ENCODE data around the gene CREG1.
"Not testable (repeated sequence)": the region's sequence is repeated elsewhere in the genome, so short reads cannot be mapped to it uniquely, and the experiment has no call there.

Gene CREG1

DNA sequence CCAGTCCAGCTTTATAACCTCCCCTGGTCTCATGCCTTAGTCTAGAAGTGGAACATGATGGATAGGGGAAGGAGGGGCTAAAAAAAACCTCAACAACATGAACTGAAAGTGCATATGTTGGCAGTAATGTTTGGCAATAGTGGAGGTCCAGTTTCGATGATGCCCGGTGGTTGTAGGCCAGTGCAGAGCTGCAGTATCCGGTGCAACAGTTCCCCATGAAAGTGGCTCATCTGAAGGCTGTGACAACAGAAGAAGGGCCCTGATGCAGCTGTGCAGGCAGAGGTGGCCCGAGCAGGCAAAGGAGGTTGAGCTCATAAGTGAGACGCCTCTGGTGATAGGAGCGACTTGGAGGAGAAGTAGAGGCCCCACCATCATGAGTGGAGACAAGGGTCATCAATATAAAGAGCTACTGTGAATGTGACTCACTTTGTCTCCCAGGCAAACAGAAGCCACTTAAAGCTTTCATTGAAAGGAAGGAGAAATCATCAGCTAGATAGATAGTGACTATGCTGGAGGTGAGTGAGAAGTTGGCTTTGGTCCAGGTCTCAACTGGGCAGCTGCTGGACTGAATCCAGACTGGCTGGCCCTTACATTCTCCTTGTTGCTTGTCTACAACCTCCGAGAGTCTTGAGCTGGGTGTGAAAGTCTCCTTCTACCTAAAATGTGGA lies 10.2 kb upstream of the CREG1 start:
- DNase-seq = peak; percentile 22 to 59

GRCh38 chr1:167562702-167563101 lies 9.1 kb upstream of the CREG1 start:
- no peak for DNase-seq

GRCh38 chr1:167561753-167562152 lies 8.2 kb upstream of the CREG1 start:
- no peak for DNase-seq

DNA sequence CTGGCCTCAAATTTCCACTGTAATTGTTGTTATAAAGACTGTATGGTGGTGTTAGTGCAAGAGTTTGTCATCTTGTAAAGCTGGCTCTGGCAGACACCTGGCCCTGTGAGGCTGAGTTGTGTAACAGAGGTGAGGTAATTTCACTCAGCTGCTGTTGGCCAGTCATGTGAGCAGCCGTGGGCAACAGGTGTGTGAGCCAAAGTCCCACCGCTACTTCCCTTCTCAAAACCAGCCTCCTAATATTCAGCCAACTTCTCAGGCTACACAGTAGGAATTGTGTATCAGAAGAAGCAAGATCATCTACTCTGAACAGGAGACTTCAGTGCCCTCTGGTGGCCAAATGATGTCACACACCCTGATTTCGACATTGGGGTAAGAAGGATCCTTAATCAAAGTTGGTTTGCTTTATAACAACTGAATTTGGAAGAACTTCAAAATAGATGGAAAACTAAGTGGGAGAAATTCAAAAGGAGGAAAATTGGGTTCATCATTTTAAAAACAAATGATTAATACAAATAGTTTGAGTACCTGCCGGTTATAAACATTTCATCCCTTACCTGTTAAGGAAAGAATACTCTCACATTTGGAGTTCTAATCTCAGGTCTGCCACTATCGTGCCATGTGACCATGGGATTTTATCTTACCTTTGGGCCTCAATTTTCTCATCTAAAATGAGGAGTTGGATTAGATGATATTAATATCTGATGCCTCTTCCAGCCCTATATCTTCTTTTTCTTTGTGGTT lies 2.6 kb upstream of the CREG1 start:
- DNase-seq = peak; percentile 73 to 82

- not testable (repeated sequence) for DNase-seq
These were observed 1.5 kb upstream of the CREG1 start for GRCh38 chr1:167555072-167555471.

DNA sequence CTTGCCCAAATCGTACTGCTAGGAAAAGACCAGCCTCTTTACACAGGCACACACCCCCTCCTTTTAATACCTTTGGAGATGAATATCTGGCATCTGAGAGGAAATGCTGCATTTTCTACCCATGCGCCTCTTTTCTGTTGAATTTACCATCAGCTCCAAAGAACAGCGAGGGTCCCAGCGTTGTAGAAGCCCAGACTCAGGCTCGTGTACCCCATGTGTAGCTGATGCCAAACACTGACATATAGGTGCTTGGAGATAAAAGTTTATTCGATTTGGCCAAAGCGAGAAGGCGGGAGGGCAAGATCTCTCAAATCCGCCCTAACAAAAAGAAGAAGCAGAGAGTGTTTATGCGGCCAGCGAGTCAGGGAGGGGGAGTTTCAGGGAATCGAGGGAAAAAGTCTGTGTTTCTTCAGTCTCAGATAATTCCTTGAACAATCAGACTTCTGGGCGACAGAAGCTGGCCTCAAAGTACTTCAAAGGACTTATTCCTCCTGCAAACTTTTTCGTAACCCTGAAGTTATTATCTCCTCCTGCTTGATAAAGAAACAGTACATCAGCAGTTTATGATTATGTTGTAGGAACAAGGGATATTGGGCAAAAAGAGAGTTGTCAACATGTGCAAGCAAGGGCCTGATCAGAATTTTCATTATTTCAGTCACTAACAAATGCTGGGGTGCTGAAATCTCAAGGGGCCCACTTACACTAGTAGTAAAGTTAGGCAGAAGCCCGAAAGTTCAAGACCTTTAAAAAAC lies 642 bp upstream of the CREG1 start:
- DNase-seq = no peak

- no peak for DNase-seq
These were observed 2.2 kb downstream of the CREG1 start for GRCh38 chr1:167551362-167551761.

- no peak for DNase-seq
These were observed 5.3 kb downstream of the CREG1 start for GRCh38 chr1:167548059-167548932.

- DNase-seq = no peak
These were observed 6.6 kb downstream of the CREG1 start for GRCh38 chr1:167546935-167547334.

GRCh38 chr1:167545349-167545748 lies 8.2 kb downstream of the CREG1 start:
- DNase-seq = no peak

GRCh38 chr1:167544447-167545093 lies 9.0 kb downstream of the CREG1 start:
- DNase-seq = no peak

GRCh38 chr1:167543199-167543990 lies 10.2 kb downstream of the CREG1 start:
- DNase-seq = no peak

- no peak for DNase-seq
These were observed 11.2 kb downstream of the CREG1 start for GRCh38 chr1:167542109-167543032.

- DNase-seq = no peak
These were observed 12.0 kb downstream of the CREG1 start for GRCh38 chr1:167541610-167542009.

DNA sequence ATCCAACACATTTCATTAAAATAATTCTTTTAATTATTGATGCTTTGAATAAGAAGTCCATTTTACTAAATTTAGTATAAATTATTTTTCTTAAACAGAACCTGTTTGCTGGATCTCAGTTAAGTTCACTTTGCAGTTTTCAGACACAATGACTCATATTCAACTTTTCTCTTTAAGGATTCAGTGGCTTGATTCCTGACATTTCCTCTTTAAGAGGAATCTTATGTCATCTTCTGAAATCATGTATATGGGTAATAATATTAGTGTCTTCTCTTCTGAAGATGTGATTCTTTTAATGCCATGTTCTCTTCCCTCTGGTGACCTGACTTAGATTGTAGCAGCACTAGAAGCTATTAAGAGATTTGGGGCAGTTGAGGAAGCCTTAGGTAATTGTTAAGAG lies 12.6 kb downstream of the CREG1 start:
- DNase-seq = no peak

DNA sequence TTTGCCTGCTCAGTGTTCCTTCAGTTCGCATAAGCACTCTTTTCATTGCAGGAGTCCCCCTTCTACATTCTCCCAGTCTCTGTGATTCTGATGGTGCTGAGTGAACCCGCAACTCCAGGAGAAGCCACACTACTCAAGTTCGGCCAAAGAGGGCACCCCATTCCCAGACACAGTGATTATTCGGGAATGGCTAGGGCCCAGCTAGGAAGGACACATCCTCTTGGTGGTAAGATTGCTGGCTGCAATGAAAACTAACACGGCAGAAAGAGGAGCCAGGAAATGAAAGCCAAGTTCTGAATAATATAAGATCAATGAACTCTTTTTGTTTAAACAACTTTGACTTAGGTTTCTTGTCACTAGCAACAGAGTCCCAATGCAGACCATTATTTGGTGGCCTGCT lies 14.9 kb downstream of the CREG1 start:
- DNase-seq = no peak

GRCh38 chr1:167533851-167534300 lies 19.7 kb downstream of the CREG1 start:
- DNase-seq = peak; percentile 58 to 71

DNA sequence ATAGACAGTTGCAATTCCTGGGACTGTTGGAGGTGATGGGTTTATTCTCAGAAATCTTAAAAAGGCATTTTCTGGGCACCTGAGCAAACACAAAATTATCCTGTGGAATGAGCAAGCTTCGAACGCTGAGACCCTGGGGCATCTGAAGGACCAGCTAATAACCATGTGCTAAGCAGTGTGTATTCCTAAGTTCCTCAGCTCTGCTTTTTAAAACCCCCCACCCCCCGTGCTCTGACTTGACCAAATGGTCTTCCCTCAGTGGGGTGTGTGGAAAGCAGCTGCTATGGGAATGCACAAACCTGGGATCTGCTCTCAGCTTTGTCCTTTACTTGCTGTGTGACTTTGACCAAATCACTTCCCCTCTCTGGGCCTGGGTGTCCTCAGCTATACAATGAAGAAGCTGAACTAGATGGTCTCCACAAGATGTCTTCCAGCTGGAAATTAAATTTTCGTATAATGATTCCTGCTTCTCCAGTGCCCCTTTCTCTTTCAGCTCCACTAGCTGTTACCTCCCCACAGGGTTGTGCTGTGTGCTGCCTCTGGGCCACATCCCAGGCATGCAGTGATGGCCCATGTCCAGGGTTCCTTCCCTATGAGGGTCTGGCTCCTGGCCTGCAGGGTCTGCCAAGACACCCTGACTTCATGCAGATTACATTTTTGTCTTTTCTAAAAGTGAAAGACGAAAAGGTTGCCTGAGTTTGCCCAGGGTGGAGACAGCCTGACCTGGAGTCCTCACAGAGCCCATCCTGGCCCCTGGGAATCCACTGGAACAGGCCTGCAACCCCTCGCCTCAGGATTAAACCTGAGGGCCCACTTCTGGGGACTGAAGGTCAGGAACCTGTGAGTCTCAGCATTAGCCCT lies 20.4 kb downstream of the CREG1 start:
- DNase-seq = no peak

DNA sequence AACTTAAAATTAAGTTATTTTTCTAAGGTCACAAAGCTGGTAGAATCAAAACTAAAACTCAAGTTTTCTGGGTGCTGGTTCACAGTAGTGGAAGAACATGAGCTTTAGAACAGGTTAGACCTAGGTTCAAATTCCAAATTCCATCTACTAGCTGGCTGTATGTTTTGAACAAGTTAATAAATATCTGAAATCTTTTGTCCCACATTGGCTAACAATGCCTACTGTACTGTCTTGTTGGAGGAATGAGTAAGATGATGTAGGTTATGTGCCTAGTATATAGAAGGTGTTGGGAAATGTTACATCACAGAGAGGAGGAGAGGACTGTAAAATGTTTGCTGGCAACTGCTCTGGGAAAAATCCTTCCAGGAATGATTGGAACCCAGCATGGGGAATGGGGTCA lies 21.2 kb downstream of the CREG1 start:
- no peak for DNase-seq
